ENCODE measurements around the gene MYO7B.

The MYO7B gene

GRCh38 chr2:127640082-127641072, 104.9 kb downstream of the MYO7B start:
- no peak for DNase-seq

- no peak for DNase-seq
These were observed 105.7 kb downstream of the MYO7B start for GRCh38 chr2:127641133-127641532.

GRCh38 chr2:127641846-127642507, 106.5 kb downstream of the MYO7B start:
- peak; percentile 30 for DNase-seq

- DNase-seq: no peak
These were observed 107.4 kb downstream of the MYO7B start for GRCh38 chr2:127642706-127643438.

- no peak for DNase-seq
These were observed 108.1 kb downstream of the MYO7B start for GRCh38 chr2:127643439-127644065.

- no peak for DNase-seq
These were observed 108.9 kb downstream of the MYO7B start for GRCh38 chr2:127644066-127645025.

- DNase-seq: no peak
These were observed 109.5 kb downstream of the MYO7B start for GRCh38 chr2:127645026-127645394.

- DNase-seq: no peak
These were observed 110.2 kb downstream of the MYO7B start, which contains the start of gene GPR17 for GRCh38 chr2:127645395-127646291. TSS of gene GPR17 (plus strand) at chr2:127646153. CDS start at chr2:127650736, 4,583 bp downstream.

GRCh38 chr2:127646487-127647241, 111.2 kb downstream of the MYO7B start:
- DNase-seq: no peak

- no peak for DNase-seq
These were observed 112.0 kb downstream of the MYO7B start for GRCh38 chr2:127647242-127648190.

GRCh38 chr2:127648321-127648720, 112.8 kb downstream of the MYO7B start:
- DNase-seq: no peak

- no peak for DNase-seq
These were observed 113.7 kb downstream of the MYO7B start for GRCh38 chr2:127649100-127649611.

- DNase-seq: peak; percentile 58
These were observed 114.2 kb downstream of the MYO7B start for GRCh38 chr2:127649684-127650040.

- no peak for DNase-seq
These were observed 114.7 kb downstream of the MYO7B start for GRCh38 chr2:127650041-127650784.

GRCh38 chr2:127650785-127651380, 115.4 kb downstream of the MYO7B start:
- DNase-seq: no peak

GRCh38 chr2:127651381-127651809, 115.9 kb downstream of the MYO7B start:
- DNase-seq: no peak

- no peak for DNase-seq
These were observed 116.6 kb downstream of the MYO7B start for GRCh38 chr2:127651971-127652550.

Measured in GDM1 (cell line).